Stimulated activated CD8-positive, alpha-beta memory T cell treated with anti-CD3 and anti-CD28 coated beads, Interleukin-15, amount 100 ng/mL, for 48 hours (primary cell): ENCODE measurements around the gene SUN2.
A peak's percentile ranks its signal among the peaks of the same experiment; 100 is the strongest.

ENCODE experiments used
- DNase-seq, 2 donors: peaks; one replicate each; pipeline ENCODE4 v3.0.0-alpha.2; 2020; ENCODE audit warnings: low read depth in 2 of 2

The SUN2 gene

DNA sequence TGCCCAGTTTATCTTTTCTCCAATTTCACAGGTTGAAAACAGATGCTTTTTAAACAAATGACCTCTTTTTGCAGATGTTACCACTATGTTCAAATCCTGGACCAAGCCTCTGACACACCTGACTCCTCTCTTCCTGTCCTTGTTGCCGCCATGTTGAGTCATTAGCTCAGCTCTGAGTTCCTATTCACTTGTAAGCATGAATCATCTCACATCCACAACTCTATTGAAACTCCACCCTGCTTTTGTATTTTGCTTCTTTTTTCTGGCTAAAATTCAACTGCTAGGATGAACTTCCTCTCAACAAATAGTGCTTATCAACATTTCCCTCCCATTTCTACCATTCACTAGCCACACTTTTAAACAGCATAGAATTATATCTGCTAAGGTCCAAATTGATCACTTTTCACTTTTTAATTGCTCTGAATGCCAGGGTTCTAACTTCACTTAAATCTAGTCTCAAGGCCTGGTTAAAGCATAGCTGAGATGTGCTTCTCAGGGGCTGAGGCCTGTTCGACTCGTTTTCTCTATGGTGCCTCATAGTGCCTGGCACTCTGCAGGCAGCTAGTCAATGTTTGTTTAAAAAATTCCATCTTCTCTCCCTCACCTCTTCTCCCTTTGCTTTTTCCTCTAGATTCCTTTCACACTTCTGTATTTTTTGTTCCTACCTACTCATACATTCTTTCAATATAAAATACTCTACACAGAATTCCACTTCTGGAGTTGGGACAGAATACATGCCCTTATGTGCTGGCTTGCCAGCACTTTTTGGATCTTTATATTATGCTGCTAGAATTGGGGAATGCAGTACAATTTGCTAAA lies 59.0 kb downstream of the SUN2 start:
- peak; percentile 20 to 21 for DNase-seq

DNA sequence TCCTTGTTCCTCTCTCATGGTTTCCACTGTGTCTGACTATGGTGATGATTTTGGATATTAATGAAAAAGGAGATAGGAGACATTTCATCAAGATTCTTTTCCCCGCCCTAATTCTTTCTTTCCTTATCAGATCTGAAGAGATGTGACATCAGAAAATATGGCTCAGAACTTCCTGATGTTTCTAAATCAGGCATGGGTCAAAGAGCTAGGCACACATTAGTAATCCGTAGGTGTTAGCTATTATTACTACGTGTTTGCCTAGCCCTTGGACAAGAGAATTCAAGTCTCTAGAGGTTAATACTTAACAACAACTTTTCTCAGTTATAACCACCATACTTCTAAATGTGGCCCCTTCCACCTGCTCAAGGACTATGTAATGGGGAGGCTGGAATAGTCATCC lies 60.9 kb downstream of the SUN2 start:
- no peak for DNase-seq

DNA sequence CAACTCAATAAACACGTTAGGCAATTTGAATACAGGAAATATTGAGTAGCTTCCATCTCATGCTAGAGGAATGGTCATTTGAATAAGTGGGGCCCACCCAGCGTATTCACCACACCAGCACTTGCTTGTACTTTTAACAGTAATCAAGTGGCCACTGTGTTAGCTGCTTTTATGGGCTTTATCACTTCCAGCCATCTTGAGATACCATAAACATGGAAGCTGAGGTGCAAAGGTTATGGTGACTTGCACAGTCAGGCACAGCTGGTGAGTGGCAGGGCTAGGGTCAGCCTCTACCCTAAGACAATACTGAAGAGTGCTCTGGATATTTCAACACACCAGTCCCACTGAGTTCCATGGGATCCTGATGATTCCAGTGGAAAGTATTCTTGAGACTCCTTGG lies 61.7 kb downstream of the SUN2 start:
- no peak for DNase-seq

DNA sequence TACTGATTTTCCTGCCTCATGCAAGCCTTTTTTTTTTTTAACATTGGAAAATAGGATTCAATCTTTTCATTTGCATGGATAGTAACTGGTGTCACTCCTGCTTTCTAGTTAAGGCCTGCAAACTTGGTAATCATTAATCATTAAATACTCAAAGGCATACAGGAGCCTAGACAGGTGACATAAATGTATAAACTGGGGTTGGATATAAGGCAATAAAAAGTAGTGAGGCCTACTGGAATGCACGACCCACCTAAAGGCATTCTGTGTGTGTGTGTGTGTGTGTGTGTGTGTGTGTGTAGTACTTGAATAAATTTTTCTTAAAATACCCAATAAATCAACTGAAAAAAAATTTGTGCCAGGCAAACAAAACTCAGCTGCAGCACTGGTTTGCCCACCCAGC lies 66.1 kb downstream of the SUN2 start:
- no peak for DNase-seq

DNA sequence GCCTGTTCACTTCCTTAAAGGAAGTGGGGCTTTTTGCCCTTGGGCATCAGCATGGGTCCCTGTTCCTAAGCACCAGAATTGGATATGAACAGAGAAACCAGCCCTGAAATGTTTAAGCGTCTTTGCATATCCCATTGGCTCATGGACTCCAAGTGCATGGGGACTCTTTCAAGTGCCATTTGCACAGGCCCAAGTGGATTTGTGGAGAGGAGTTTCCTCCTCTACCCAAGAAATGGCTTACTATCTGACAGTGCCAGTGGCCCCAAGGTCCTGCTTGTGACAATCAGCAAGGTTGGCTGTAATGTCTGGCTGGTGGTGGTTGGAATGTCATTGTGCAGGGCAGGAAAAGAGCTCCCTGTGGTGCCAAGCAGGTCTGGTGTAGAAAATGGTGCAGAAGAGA lies 70.0 kb downstream of the SUN2 start:
- no peak for DNase-seq

DNA sequence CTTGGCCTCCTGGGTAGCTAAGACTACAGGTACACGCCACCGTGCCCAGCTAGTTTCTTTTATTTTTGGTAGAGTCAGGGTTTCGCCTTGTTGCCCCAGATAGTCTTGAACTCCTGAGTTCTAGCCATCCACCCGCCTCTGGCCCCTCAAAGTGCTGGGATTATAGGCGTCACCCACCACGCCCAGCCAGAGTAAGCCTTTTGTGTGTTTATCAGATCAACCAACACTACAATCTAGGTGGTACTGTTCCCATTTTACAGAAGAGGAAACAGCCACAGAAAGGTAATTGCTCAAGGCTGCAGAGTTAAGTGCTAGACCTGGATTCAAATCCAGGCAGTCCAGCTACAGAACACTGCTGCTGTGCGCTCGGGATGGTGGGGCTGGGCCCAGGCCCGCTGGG lies 70.9 kb downstream of the SUN2 start:
- DNase-seq, result no peak
